VCaP (cell line): ENCODE measurements around the gene SEMA4C.

Experiments
- H3K27ac ChIP-seq: fragments of 450-650 bp; 2 replicates; pipeline ENCODE4 v1.5.1; 2017
- CTCF ChIP-seq: fragments of 450-650 bp; conservative IDR thresholded peaks from 2 replicates; pipeline ENCODE4 v1.5.1; 2017; ENCODE audit warnings: mild to moderate bottlenecking, moderate library complexity

Gene SEMA4C

GRCh38 chr2:96817882-96818281 lies 52.0 kb downstream of the SEMA4C start:
- no peak for TF ChIP-seq CTCF

GRCh38 chr2:96816836-96817702 lies 52.8 kb downstream of the SEMA4C start:
- H3K27ac ChIP-seq = peak overlapping the region; percentile 91
- no peak for TF ChIP-seq CTCF

More at GRCh38 chr2:96817882-96818281, 52.0 kb downstream of the SEMA4C start:
- peak overlapping the region; percentile 91; the same call in 1 of the 2 replicates for H3K27ac ChIP-seq

- peak within 1 kb of the TSS; percentile 91 for H3K27ac ChIP-seq
- peak; percentile 55 for TF ChIP-seq CTCF
These were observed 53.6 kb downstream of the SEMA4C start, which contains the start of gene CNNM3 for GRCh38 chr2:96816127-96816835. Gene CNNM3 (plus strand): TSS chr2:96816268. CDS start chr2:96816278, 10 bp downstream.

- no peak for TF ChIP-seq CTCF
- H3K27ac ChIP-seq = peak overlapping the region; percentile 91
These were observed 54.4 kb downstream of the SEMA4C start for GRCh38 chr2:96815326-96816126.

GRCh38 chr2:96813656-96814055 lies 56.2 kb downstream of the SEMA4C start:
- H3K27ac ChIP-seq = no peak overlapping the region
- no peak for TF ChIP-seq CTCF

- H3K27ac ChIP-seq = no peak overlapping the region
- TF ChIP-seq CTCF = no peak
These were observed 58.0 kb downstream of the SEMA4C start for GRCh38 chr2:96811917-96812316.
